ENCODE measurements around the gene HYDIN.

Gene HYDIN

DNA sequence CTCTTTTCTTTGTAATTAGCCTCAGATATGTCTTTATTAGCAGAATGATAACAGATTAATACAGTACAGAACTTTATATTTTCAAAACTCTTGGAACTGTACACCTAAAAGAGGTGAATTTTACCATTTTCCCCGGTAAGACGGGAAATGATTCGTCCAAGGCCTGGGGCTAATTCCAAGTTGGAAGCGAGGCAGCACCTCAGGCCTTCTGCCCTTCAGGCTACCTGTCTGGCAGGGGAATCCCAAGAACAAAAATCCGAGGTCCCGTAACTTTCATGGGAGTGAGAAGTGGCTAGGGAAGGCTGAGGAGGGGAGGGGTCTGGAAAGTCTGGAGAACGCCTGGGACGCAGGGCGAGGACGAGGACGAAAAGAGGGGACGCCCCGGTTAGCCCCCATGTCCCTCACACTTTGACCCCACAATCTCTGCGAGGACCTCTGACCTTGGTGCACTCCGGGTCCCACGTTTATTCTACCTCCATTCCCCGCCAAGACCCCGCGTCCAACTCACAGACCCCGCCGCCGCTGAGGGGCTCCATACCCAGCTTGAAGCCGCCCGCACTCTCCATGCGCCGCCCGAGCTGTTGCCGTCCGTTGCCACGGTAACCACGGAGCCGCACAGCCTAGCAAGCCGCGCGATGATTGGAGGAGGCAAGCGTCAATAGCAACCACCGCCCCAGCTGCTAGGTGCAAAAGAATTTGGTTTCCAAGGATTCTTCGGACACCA lies at the start of gene HYDIN:
HYDIN (minus strand) TSS at position 601 of the 724 bp plus-strand sequence. CDS start 43,827 bp downstream, outside the sequence.
- peak; percentile 58 for DNase-seq (ENCODE audit: low spot score)

DNA sequence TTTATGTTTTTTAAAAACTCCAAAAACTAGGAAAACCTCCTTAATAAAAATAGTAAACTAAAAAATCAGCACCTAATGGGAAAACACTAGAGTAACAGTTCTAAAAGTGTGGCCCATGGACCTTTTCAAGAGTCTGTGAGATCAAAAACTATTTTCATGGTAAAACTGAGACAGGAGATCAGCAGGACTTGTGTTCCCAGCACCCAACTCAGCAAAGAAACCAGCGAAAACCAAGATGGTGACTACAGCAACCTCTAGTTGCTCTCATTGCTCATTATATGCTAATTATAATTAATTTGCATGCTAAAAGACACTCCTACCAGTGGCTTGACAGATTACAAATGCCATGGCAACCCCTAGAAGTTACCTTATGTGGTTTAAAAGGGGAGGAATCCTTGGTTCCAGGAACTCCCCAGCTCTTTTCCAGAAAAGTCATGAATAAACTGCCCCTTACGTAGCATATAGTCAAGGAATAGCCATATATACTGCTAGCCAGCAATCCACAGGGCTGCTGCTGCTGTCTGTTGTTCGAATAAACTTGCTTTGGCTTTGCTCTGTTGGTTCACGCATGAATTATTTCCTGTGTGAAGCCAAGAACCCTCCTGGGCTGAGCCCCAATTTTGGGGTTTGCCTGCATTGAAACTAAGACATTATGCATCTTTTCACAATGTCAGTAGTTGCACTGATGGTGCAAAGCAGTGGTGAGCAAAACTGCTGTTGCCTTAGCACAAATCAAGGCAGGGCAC lies 46.2 kb upstream of the HYDIN start:
- DNase-seq (ENCODE audit: low spot score), result no peak

DNA sequence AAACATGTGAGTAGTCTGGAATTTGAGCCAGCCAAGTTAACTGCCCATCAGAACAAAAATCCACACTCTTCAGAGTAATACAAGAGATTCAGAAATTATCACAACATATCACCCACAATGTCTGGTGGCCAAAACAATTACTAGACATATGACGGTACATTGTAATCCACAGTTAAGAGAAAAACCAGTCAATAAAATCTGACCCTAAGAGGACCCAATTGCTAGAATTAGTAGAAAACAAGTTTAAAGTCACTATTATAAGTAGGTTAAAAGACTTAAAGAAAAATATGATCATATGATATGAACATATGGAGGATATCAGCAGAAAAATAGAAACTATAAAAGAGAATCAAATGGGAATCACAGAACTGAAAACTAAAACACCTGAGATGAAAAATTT lies 42.9 kb upstream of the HYDIN start:
- DNase-seq (ENCODE audit: low spot score), result no peak

DNA sequence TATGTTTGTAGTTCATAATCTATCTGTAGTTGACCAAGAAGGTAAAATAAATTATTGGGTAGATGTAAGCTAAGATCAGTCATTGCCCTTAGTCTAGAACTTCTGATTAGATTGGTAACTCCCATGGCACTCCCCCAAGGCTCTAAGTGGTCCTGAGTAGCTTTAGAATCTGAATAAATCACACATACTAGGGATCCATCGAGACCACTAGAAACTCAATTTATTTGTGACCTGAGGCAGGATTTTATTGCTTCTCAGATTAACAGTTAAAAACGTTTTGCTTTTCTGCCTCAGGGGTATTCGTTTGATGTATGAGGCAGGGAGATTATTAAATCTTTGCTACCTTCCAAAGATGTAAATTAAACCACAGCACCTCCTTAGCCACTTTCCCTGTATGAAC lies 33.8 kb upstream of the HYDIN start:
- DNase-seq (ENCODE audit: low spot score), result no peak

DNA sequence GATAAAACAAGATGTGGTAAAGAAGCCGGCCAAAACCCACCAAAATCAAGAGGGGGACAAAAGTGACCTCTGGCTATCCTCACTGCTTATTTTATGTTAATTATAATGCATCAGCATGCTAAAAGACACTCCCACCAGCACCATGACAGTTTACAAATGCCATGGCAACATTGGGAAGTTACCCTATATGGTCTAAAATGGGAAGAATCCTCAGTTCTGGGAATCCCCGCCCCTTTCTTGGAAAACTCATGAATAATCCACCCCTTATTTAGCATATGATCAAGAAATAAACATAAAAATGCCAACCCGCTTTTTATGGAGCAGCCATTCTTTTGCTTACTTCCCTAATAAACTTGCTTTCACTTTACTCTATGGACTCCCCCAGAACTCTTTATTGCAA lies 33.1 kb upstream of the HYDIN start:
- no peak for DNase-seq (ENCODE audit: low spot score)

DNA sequence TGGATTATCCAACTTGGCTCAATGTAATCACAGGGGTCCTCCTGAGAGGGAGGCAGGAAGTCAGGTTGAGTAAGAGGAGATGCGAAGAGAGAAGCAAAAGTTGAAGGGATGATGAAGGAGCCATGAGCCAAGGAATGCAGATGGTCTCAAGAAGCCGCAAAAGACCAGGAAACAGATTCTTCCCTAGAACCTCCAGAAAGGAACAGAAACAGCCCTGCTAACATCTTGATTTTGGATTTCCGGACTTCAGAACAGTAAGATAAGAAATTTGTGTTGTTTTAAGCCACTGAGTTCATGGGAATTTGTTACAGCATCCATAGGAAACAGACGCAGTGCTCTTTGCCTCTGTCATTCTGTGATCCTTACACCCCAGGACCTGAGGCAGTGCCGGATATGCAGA lies 31.9 kb upstream of the HYDIN start:
- DNase-seq (ENCODE audit: low spot score), result no peak

DNA sequence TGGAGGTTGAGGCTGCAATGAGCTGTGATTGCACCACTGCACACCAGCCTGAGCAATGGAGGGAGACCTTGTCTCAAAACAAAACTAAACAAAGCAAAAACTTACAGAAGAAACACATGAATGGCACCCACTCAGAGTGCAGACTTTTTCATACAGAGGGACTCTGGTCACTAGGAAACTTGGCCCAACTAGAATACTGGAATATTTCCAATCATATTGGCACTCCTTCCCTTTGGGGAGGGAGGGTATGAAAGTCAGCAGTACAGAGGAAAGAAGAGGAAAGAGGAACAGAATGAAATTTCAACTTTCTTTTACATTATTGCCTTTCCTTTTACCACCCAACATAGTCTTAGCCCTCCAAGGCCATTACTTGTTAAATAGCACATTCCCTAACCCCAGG lies 30.5 kb upstream of the HYDIN start:
- DNase-seq (ENCODE audit: low spot score), result no peak

DNA sequence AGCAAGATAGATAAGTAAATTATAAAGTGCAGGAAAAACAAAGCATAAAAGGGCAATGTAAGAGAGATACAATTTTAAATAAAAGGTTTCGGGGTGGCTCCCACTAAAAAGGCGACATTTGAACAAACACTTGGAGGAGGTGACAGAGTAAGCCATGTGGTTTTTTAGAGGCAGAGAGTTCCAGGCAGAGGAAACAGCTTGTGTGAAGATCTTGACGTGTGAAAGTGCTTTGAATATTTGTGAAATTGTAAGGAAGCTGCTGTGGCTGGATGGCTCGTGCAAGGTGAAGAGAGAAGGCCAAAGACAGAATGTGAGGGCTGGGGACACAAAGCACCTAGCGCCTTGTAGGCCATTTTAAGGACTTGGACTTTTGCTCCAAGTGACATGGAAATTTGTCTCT lies 28.6 kb upstream of the HYDIN start:
- DNase-seq (ENCODE audit: low spot score), result no peak

DNA sequence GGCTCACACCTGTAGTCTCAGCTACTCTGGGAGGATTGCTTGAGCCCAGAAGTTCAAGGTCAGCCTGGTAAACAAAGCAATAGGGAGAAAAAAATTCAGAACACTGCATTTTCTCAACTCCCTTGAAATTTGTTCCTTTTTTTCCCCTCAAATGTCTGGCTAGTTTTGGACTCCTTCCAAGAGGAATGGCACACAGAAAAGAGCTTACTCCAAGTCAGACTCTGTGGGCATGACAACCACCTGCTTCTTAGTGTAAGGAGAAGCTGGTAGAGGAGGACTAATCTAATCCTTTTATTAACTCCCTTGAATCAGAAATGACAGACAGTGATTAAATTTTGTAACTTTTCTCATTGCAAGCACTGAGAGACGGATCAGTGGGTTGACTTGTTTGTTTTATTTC lies 27.9 kb upstream of the HYDIN start:
- DNase-seq (ENCODE audit: low spot score), result no peak

DNA sequence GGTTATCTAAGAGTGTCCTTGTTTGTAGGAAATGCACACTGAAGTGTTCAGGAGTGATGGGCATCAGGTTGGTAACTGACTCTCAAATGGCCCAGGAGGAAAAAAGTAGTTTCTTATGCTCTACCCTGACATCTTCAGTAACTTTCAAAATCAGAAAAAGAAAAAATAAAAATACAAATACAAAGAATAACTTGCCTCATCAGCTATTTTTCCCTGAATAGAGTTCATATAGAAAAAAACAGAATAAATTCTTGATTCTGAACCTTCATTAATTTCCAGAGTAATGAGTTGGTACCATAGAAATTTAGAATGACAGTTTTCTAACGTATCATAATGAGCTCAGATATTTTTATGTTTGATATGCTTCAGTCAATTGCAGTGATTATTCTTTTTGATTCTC lies 27.2 kb upstream of the HYDIN start:
- no peak for DNase-seq (ENCODE audit: low spot score)

DNA sequence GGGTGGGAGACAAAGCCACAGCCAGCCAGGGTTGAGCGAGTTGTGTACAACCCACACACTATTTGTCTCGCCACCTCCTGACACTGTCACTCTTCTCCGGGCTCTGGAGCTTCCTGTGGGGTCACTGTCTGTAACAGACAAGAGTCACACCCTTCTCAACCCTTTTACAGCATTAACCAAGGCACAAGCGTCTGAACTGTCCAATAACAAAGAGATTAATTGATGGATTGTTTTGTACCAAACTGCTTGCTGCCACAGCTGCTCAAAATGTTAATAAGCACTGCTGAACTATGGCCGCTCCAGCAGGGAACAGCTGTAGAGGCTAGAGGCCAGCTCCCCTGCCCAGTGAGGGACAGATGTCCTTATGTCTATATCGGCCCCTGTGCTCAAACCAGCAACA lies 25.2 kb upstream of the HYDIN start:
- no peak for DNase-seq (ENCODE audit: low spot score)

DNA sequence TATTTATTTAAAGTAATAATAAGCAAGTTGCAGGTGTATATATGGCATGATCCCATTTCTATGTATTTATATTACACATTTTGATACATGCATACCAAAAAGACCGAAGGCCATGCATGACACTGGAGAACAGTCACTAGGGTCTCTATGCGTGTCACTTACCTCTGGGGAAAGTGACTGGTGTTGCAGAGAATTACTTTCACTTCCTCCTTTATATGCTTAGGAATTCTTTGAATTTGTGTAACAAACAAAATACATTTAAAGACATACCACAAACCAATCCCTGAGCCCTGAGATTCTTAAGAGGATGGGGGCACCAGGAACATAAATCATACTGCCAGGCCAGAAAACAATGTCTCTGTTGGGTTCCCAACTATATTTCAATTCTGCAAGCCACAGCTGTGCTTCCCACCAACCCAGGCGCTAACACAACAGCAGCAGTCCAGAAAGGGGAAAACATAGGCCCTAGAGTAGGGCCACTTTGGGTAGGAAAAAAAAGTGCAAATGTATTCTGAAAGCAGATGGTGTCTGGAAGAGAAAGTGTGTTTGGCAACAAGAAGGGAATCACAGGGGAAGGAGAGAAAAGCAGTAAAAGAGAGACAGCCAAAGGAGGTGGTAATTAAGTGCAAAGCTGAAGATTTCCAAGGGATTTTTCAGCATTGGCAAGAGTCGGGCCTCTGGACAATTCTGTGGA lies 24.5 kb upstream of the HYDIN start:
- DNase-seq (ENCODE audit: low spot score), result no peak

DNA sequence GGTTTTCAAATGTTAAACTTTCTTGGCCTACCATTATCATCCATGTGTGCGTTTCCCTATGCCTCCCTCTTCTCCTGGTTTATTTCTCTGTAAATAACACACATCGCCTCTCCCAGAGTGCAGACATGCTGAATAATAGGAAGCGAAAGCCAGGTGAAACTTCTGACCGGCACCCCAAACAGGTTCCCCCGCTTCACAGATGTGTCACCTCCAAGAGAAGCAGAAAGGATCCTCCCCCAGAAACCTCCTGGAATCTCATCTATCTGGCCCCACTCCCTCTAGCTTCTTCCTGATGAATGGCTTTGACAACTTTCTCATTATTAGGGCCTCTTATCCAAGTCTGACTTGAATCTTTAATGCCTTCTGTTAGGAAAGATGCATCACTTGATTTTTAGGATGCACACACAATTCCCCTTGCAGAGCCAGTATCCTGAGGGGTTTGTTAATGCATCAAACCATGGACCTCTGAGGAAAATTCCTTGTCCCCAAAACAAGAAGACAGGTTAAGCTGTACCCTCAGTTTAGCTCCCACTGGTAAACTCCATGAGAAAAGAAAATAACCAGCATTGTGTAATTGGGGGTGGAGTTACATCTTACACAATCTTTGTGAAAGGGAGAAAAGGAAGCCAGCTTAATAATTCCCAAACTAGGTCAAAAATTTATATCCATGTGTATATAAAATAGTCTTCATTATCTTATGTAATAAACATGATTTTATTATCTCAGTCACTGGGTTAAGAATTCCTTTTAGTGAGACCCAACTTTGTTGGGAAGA lies 20.1 kb upstream of the HYDIN start:
- no peak for DNase-seq (ENCODE audit: low spot score)

DNA sequence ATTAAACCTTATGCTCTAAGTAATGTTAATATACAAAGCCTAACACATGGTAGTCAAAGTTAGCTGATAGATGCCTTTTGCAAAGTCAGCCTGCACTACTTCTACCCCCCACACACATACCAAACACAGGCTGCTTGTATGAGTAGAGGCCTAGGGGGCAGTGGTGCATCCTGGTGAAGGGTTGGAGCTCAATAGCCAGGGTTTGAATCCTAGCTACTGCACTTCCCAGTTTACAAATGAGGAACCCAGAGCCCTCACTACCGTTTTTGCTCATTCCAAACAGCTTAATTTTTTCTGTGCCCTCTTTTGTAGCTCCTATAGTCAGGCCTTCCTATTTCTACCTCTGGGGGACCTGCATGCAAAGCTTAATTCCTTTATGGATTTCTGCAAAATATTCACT lies 18.9 kb upstream of the HYDIN start:
- DNase-seq (ENCODE audit: low spot score), result no peak

DNA sequence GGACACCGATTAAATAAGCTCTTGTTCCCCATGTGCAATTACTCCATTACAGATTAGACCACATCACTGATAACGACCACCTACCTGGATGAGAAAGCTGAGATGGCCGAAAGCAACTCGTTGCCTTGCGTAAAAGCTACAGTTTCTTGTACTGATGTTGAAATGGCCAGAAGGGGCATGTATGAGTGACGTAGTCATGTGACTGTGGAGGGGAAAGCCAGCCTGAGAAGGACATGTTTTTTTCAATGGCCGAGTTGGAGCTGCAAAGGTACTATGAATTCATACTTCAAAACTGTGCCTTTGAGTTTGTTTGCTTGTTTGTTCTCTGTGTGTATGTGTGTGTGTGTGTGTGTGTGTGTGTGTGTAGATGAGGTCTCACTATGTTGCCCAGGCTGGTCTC lies 17.0 kb upstream of the HYDIN start:
- no peak for DNase-seq (ENCODE audit: low spot score)

DNA sequence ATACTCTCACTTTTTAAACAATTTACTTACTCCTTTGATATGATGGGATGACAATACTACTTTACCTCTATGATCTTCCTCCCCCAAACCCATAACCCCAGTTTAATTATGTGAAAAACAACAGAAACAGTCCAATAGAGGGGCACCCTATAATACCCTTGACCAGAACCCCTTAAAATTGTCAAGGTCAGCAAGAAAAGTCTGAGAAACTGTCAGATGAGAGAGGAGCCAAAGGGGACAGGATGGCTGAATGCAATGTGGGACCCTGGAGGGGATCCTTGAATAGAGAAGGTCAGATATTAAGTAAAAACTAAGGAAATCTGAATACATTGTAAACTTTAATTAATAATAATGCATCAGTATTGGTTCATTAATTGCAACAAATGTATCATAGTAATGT lies 15.8 kb upstream of the HYDIN start:
- DNase-seq (ENCODE audit: low spot score), result no peak

DNA sequence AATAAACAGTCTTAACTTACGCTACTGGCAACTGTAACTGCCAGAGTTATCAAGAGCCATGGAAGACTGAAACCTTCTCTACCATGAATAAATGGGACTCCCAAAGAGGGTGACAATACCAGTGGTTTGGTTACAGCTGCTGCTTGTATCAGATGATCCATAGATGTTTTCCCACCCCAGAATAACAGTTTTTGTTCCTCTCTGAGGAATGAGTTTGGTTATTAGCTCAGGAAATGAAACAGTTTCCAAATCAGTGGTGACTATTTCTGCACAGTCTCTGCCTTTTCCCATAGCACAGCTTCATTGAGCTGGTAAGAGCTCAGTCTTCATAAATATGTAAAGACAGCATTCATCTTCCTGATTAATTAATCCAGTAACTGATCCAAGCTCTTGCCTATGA lies 14.0 kb upstream of the HYDIN start:
- no peak for DNase-seq (ENCODE audit: low spot score)

DNA sequence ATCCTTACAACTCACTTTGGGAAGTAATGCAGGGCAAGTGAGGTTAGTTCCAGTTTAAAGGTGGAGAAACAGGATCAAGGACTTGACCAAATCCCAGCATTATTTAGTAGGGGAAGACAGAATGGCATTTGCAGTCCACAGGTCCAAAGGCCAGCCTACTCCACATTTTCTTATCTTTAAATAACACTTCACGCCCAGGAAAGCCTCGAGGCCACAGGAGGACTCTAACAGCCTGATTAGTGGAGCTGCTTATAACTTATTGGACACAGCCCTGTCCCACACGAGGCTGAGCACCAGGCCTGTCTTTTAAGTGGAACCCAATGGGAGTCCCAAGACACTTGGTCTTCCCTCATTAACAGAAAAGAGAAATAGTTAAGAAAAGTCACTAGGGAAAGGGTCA lies 12.1 kb upstream of the HYDIN start:
- no peak for DNase-seq (ENCODE audit: low spot score)

DNA sequence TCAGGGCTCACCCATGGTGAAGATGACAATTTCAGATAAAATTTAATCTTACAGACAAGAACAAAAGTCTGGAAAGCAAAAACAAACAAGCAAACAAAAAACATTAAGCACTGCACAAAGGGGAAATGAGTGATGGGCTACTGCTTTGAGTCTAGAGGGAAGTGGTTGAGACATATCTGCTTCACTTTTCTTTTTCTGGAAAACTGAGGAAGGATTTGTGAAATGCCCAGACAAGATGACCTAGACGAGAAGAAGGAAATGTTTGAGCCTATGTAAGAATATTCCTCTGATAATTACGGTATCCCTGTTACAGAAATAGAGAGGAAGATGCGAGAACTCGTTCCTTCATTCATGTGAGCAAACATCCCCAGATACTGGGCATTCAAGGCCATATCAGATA lies 11.5 kb upstream of the HYDIN start:
- no peak for DNase-seq (ENCODE audit: low spot score)

DNA sequence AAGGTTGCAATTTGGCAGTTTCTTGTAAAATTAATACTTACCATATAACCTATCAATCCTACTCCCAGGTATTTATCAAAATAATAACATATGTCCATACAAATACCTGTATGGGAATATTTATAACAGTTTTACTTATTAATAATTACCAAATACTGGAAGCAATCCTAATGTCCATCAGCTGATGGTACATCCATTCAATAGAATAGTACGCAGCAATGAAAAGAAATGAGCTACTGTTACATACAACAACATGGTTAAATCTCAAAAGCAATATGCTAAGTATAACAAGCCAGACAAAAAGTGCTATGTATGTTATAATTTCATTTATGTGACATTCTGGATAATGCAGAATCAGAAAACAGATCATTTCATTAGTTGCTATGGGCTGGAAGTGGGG lies 1.2 kb downstream of the HYDIN start:
- DNase-seq (ENCODE audit: low spot score), result no peak

DNA sequence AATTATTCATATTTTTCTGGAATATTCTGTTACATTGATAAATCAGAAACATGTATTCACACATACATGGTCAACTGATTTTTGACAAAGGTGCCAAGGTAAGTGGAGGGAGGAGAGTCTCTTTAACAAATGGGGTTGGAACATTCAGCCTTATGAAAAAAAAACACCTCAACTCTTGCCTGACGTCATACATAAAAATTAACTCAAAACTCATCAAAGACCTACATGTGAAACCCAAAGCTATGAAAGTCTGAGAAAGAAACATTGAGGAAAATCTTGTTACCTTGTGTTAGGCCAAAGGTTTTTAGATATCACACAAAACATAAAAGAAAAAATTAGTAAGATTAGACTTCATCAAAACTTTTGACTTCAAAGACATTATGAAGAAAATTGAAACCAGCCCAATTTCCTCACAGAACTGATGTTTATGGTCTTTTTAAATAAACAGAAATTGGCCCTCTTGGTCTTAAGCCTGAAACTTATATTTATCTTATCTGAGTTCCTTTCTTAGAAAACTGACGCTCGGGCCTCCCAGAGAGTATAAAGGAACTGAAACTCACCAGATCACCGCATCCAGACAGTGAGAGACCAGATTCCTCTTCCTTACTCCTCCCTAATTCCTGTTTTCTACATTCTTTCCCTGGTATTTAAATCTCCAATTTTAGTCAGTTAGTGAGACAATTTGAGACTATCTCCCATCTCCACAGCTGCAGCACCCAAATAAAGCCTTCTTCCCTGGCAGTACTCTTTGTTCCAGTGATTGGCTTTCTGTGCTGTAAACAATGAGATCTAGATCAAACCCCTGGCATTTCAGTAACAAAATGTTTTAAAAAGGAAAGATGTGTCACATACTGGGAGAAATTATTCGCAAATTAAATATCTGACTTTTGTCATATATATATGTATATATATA lies 4.0 kb downstream of the HYDIN start:
- no peak for DNase-seq (ENCODE audit: low spot score)
